Measurements from ENCODE around the gene PALM.

The PALM gene

DNA sequence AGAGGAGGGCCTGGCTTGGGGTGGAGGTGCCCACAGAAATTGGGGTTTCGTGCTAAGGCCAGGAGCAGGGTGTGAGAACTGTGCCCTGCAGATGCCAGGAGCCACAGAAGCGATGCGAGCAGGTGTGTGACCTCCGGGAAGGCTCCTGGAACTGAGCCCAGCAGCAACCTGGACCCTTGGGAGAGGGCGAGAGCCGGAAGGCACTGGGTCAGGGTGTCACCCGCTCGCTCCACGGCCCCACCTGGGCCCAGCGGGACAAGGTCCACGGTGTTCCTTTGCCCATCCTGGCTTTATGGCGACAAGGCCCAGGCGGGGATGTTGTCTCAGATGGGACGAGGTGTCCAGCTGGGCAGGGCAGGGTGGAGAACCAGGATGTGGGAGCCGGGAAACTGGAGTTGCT, 46.3 kb downstream of the PALM start:
- DNase-seq = no peak

DNA sequence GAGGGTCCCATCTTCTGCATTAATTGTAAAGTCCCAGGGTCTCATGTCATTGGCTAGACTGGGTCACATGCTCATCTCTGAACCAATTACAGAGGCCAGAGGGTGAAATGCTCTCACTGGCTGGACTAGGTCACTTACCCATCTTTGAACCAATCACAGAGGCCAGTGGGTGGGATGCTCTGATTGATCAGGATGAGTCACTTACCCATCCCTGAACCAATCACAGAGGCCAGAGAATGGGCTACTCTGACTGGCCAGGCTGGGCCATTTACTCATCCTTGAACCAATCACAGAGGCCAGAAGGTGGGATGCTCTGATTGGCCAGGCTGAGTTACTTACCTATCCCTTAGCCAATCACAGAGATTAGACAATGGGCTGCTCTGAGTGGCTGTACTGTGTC, 47.5 kb downstream of the PALM start:
- no peak for DNase-seq

DNA sequence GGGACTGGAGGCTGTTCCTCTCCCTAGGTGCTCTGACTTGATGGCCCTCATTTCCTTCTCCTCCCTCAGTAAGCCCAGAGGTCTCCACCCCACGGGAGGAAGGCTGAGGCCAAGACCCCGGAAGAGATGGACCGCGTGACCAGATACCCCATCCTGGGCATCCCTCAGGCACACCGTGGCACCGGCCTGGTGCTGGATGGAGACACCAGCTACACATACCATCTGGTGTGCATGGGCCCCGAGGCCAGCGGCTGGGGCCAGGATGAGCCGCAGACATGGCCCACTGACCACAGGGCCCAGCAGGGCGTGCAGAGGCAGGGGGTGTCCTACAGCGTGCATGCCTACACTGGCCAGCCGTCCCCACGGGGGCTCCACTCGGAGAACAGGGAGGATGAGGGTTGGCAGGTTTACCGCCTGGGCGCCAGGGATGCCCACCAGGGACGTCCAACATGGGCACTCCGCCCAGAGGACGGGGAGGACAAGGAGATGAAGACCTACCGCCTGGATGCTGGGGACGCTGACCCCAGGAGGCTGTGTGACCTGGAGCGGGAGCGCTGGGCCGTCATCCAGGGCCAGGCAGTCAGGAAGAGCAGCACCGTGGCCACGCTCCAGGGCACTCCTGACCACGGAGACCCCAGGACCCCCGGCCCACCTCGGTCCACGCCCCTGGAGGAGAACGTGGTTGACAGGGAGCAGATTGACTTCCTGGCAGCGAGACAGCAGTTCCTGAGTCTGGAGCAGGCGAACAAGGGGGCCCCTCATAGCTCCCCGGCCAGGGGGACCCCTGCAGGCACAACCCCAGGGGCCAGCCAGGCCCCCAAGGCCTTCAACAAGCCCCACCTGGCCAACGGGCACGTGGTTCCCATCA, 48.3 kb downstream of the PALM start:
- no peak for DNase-seq

DNA sequence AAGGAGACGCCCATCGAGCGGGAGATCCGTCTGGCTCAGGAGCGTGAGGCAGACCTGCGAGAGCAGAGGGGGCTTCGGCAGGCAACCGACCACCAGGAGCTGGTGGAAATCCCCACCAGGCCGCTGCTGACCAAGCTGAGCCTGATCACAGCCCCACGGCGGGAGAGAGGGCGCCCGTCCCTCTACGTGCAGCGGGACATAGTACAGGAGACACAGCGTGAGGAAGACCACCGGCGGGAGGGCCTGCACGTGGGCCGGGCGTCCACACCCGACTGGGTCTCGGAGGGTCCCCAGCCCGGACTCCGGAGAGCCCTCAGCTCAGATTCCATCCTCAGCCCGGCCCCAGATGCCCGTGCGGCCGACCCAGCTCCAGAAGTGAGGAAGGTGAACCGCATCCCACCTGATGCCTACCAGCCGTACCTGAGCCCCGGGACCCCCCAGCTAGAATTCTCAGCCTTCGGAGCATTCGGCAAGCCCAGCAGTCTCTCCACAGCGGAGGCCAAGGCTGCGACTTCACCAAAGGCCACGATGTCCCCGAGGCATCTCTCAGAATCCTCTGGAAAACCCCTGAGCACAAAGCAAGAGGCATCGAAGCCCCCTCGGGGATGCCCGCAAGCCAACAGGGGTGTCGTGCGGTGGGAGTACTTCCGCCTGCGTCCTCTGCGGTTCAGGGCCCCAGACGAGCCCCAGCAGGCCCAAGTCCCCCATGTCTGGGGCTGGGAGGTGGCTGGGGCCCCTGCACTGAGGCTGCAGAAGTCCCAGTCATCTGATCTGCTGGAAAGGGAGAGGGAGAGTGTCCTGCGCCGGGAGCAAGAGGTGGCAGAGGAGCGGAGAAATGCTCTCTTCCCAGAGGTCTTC, 49.3 kb downstream of the PALM start:
- DNase-seq = no peak

DNA sequence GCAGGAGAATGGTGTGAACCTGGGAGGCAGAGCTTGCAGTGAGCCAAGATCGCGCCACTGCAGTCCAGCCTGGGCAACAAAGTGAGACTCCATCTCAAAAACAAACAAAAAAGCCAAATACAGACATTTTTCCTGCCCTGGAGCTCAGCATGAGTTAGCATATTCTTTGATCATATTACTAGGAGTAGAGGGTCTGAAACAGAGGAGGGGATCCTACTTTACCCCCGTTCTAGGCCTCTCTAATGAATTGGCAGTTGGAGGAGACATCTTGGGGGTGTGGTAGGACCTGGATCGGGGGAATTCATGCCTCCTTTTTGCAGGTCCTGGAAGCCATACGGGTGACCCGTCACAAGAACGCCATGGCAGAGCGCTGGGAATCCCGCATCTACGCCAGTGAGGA, 54.4 kb downstream of the PALM start:
- DNase-seq = no peak

DNA sequence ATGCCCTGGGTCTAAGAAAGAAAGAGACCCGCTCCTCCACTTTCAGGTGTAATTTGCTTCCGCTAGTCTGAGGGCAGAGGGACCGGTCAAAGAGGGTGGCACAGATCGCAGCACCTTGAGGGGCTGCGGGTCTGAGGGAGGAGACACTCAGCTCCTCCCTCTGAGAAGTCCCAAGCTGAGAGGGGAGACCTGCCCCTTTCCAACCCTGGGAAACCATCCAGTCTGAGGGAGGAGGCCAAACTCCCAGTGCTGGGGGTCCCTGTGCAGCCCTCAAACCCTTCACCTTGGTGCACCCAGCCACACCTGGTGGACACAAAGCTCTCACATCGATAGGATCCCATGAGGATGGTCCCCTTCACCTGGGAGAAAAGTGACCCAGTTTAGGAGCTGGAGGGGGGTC, 55.1 kb downstream of the PALM start:
- DNase-seq = no peak

DNA sequence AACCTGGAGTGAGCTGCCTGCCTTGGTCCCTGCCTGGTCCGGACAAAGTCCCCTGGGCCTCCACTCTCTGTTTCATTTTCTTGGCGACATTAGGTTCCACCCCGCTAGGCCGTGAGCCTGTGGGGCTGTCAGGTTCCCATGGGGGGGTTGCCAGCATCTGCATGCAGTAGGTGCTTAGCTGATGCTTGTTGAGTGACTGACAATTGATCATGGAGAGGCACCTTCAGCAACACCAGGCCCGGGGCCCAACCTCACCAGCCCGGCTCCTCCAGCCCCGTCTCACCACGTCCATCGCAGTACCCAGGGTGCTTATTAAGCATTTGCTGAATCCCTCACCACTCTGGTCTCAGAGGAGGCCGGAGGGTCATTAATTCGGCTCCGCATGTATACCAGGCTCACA, 55.6 kb downstream of the PALM start:
- DNase-seq = no peak

DNA sequence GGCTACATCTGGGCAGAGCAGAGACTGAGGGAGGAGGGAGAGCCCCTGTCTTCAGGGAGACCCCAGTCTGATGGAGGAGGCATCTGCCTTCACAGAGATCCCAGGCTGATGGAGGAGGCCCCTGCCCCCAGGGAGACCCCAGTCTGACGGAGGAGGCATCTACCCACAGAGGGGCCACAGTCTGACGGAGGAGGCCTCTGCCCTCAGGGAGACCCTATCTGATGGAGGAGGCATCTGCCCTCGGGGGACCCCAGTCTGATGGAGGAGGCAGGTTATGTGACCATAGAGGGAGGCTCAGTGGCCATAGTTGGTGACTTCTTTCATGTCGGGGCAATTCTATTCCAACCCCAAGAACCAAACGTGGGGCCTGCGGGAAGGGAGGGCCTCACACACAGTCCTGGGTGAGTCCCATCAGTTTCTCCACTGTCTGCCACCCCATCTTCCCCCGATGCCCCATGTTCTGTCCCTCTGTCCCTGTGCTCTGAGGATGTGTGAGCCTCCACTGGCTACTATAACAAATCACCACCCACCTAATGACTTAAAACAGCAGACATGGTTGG, 56.5 kb downstream of the PALM start:
- DNase-seq = no peak

DNA sequence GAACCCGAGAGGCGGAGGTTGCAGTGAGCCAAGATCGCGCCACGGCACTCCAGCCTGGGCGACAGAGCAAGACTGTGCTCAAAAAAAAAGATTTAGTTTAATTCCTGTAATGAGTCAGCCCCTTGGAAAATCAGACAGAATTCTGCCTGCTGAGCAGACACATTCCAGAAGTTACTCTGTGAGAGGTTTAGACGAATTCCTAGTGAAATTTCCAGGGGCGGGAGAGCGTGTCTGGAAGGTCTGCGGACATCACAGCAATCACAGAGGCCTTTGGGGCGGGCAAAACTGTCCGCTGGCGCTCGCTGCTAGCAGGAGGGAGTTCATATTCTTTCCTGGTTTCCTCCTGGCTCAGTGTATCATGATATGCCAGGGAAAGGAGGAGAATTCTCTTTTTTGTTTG, 59.7 kb downstream of the PALM start:
- DNase-seq = peak; percentile 83

DNA sequence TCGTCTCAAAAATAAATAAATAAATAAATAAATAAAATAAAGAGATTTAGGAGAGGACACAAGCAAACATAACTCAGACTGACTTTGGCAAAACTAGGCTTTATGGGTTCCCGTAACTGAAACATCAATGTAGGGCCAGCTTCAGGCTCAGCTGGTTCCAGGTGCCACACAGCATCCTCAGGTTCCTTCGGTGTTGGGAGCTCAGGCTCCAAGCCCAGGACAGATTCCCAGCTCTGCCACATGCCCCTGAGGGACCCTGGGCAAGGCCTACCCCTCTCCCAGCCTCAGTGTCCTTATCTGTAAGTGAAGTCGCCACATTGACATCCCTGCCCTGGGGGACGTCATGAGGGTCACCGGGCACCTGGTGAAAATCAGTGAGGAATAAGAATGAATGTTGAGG, 60.9 kb downstream of the PALM start:
- DNase-seq = no peak

DNA sequence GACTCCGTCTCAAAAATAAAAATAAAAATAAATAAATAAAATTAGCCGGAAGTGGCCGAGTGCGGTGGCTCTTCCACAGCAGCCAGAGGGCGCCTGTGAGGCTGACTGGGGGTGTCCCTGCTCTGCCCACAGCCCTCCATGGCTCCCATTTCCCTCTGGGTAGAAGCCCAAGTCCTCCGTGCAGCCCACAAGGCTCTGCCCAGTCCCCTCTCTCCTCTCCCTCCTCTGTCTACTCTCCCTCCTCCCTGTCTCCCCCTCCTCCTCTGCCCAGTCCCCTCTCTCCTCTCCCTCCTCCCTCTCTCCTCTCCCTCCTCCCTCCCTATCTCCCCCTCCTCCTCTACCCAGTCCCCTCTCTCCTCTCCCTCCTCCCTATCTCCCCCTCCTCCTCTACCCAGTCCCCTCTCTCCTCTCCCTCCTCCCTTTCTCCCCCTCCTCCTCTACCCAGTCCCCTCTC, 62.6 kb downstream of the PALM start:
- no peak for DNase-seq

DNA sequence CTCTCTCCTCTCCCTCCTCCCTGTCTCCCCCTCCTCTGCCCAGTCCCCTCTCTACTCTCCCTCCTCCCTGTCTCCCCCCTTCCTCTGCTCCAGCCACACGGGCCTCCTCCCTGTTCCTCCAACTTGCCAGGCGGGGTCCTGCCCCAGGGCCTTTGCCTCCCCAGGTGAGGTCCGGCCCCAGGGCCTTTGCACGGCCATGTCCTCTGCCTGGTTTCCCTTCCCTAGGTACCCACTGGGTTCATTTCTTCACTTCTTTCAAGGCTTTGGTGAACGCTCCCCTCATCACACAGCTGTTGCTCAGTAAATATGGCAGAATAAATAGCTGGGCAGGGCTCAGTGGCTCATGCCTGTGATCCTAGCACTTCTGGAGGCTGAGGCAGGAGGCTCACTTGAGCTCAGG, 63.3 kb downstream of the PALM start:
- DNase-seq = no peak

DNA sequence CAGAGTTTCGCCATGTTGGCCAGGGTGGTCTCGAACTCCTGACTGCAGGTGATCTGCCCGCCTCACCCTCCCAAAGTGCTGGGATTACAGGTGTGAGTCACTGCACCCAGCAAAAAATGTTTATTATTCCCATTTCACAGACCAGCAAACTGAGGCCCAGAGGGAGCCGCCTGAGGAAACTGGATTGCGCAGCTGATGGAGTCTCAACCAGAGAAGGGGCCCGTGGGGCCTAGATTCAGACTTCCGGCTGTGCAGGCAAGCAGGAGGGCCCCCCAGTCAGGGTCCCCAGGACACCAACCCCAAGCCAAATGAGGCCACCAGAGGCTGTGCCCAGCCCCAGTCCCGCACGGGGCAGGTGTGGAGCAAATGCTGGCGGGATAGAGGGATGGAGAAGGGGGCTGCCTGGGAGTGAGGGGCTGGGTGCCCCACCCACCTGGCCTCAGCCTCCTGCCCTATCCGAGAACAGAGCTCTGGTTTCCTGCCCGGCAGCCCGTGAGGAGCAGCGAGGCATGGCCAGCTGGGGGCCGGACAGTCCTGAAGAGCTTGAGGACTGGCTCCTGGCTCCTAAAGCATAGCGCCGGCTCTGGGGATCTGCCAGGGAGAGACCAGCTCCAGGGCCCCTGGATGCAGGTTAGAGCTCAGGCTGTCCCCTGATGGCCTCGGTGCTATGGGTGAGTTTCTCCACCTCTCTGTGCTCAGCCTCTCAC, 64.1 kb downstream of the PALM start:
- DNase-seq = no peak

DNA sequence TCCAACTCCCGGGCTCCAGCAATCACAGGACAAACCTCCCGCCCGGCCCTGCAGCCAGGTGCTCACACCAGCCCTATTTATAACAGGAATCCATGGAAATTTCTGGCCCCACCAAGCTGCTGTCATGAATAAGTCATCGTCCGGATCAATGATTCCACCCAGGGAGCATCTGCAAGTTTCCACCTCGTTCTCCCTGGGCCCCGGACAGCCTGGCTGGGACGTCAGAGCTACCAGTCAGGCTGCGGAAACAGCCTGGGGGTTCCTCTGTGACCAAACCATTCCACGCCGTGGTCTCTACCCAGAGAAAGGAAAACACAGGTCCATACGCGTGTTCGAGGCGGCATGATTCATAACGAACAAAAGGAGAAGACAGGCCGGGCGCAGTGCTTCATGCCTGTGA, 67.8 kb downstream of the PALM start:
- DNase-seq = no peak

DNA sequence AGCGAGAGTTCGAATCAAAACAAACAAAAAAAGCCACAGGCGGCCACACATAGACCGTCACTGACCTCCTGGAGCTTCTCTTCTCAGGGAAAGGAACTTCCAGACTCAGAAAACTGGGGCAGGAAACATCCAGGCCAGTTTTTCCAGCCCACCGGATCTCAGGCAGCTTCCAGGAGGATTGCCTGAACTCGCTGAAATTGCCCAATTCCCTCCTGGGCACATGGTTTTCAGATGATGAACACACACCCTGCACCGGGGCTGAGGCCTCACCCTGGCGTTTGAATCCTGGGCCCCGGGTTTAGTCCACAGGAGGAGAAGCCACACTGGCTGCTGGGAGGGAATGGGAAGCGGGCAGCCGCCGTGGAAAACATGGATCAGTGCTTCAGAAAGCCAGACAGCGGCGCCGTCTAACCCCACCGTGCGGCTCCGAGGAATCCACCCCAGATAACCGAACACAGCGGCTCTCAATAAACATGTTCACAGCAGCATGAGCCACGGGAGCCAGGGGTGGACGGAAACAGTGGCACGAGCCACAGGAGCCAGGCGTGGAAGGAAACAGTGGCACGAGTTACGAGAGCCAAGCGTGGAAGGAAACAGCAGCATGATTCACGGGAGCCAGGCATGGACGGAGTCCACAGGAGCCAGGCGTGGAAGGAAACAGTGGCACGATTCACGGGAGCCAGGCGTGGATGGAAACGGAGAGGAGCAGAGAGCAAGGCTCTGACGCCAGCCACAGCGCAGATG, 70.3 kb downstream of the PALM start:
- peak; percentile 82 for DNase-seq

DNA sequence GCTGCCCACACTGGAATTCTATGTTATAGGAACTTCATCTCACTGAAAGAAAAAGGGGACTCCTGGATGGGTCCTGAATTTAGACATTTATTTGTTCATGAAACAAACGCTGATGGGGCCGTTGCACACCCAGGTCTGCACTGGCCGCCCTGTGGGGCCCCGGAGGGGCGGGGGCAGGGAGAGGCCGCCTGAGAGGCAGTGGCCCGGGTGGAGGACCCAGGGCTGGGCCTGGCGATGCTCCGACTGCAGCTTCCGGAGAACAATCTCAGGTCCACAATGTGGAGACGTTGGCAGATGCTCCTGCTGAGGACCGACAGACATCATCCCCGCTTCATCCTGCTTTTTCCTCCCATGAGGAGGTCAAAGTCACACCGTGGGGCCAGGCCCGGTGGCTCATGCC, 72.2 kb downstream of the PALM start:
- DNase-seq = no peak

DNA sequence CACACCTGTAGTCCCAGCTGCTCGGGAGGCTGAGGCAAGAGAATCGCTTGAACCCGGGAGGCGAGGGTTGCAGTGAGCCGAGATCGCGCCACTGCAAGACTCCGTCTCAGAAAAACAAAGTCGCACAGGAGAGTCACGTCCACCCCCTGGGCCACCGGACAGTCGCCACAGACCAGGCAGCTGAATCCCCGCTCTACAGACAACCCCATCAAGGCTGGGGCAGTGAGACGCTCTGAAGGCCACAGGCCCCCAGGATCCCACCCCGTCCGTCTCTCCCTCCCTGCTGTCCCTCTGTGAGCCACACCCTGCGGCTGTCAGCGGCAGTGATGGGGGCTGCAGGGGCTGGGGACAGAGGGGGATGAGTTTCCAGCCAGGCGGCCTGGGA, 73.1 kb downstream of the PALM start:
- DNase-seq = no peak

DNA sequence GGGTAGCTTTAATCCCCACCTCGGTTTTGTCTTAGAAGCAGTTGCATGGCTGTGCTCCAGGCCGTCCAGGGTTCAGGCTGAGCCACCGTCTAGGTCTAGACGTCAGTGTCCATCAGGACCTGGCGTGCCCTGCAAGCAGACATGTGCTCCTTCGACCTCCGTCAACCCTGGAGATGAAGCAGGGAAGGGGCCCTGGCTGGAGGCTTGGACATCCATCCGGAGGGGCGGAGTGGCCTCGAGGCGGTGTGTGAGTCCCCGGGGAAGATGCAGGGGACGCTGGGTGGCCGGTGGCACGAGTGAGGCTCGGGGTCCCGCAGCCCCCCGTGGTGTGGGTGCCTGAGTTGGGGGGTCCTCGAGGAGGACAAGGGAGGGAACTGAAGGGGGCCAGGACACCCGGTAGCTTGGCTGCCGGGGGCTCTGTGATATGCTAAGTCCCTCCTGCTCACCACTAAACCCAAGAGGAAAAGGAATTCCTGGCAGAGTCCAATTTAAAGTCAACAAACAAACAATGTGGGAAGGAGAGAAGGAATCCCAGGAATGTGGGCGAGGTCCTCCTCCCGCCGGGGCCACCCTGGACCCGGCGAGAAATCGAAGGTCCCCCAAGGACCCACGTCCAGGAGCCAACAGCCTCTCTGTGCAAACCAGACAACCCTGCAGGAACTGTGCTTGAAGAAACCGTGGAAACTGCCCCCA, 73.6 kb downstream of the PALM start:
- DNase-seq = no peak

DNA sequence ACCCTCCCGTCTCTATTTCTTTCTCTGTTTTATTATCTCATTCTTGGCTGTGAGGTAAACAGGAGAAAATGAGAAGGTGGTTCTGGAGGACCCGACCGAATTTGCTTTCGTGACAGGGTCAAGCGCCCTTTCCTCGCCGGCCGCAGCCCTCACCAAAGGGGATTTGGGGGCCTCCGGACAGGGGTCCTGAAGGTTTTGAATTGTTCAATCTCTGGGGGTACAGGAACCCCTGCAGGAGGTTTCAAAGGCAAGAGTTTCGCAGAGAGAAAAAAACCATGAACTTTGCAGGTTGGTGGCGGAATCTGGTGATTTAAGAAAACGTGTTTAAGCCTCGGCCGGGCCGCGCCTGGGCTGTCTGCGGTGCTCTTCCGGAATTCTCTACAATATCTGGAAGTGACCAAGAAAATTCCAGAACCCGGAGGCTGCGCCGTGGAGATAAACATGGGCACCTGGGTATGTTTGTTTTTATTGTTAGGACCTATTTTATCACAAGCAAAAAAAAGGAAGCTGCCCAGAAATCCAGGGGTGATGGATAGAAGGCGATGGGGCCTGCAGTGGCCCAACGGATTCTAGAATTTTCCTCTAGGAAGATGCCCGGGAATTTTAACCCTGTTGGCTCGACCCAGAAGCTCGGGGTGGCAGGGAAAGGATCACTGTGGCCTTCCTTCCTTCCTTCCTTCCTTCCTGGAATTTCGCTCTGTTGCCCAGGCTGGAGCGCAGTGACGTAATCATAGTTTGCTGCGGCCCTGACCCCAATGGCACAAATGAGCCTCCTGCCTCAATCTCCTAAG, 74.3 kb downstream of the PALM start:
- no peak for DNase-seq

DNA sequence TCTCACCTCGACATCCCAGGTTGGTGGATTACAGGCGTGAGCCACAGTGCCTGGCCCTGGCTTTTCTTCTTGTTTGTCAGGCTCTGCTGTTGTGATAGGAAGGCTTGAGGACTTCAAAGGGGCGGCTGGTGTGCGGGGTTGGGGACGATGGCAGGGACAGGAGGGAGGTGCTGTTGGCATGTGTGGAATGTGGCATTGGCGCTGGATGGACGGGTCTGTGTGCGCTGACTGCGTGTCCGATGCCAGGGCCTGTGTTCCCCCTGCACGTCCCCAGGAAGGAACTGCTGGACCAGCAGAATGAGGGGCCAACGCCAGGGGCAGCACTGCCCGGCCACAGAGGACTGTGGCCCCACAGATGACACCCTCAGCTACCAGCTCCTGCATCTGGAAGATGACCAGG, 75.8 kb downstream of the PALM start:
- DNase-seq = no peak

DNA sequence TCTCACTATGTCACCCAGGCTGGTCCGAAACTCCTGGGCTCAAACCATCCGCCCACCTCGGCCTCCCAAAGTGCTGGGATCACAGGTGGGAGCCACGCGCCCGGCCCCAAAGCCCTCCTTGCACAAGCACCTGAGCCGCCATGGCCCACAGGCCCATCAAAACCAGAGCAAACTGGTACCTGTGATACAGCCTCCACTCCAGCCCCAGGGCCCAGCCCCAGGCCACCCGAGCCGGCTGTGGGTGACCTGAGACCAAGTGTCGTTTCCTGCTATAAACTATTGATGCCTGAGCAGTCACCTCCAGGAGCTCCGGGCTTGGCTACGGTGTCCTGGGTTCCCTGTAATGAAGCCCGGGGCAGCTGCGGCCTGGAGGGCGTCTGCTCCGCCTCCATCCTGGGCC, 78.8 kb downstream of the PALM start:
- no peak for DNase-seq
